GM12878 (cell line): Measurements from ENCODE around the gene CMTM4. TPM values are rescaled to one million over a fixed set of nuclear protein-coding genes. Genes with fewer than 3 reads are reported as not detected.

Source experiments
- ATAC-seq: fragments of 200-7000 bp; cut with Tn5 transposase; 3 replicates; pipeline ENCODE4 v1.9.1; 2020; ENCODE audit warnings: mild to moderate bottlenecking, moderate library complexity
- BruUV-seq: library from RNA; stranded (reverse); fragments of 400-500 nt; replicated peaks from 2 replicates; lab custom pipeline; 2021; lab: Mats Ljungman, UMichigan
- CTCF ChIA-PET: fragments of 300-600 bp; sonication (Branson Sonifier 250); formaldehyde crosslinking; extraction: SDS; loops from one replicate; lab custom pipeline; 2021; ENCODE audit warnings: inconsistent platforms; lab: Yijun Ruan, JAX
- POLR2A ChIA-PET: fragments of 350-600 bp; formaldehyde crosslinking; extraction: SDS; loops from one replicate; lab custom pipeline; 2021; ENCODE audit warnings: inconsistent platforms; lab: Charles Lee
- RAD21 ChIA-PET: fragments of 300-600 bp; sonication (Branson Sonifier 250); formaldehyde crosslinking; loops from one replicate; lab custom pipeline; 2023; ENCODE audit warnings: antibody characterized with exemption; ENCODE audit not compliant: unreplicated experiment; lab: Charles Lee
- SMC1A ChIA-PET: fragments of 300-600 bp; sonication (Branson Sonifier 250); formaldehyde crosslinking; loops from one replicate; lab custom pipeline; 2023; ENCODE audit not compliant: unreplicated experiment, uncharacterized antibody; lab: Charles Lee
- DNase-seq: peaks from one replicate; pipeline ENCODE4 v3.0.0-alpha.2; 2011; ENCODE audit warnings: low read depth, low spot score
- FAIRE-seq: peaks from 3 replicates; lab custom pipeline; 2011; peaks lifted over from hg19 to GRCh38; lab: Jason Lieb, UNC
- H2AFZ ChIP-seq: 2 replicates; pipeline ENCODE4 v1.6.0; 2011; ENCODE audit warnings: low read depth, low read length, control low read depth; ENCODE audit not compliant: control insufficient read depth
- H3K27ac ChIP-seq: 2 replicates; pipeline ENCODE4 v1.5.1; 2011; ENCODE audit warnings: control low read depth; ENCODE audit not compliant: control insufficient read depth, insufficient read depth
- H3K27me3 ChIP-seq, 2 experiments: replicated peaks in 1 of 2; 2 replicates each; pipeline versions ENCODE4 v1.6.0 to v1.6.1; 2011; ENCODE audit warnings: low read length in 1 of 2; ENCODE audit not compliant: control insufficient read depth in 2 of 2, insufficient read depth in 2 of 2
- H3K36me3 ChIP-seq, 2 experiments: 2 replicates each; pipeline ENCODE4 v1.5.1; 2011; ENCODE audit warnings: low read length in 1 of 2; ENCODE audit not compliant: control insufficient read depth in 2 of 2, insufficient read depth in 2 of 2
- H3K4me1 ChIP-seq: 2 replicates; pipeline ENCODE4 v1.6.1; 2011; ENCODE audit warnings: mild to moderate bottlenecking, low read length, moderate library complexity, mixed read lengths; ENCODE audit not compliant: control insufficient read depth, insufficient read depth
- H3K4me2 ChIP-seq: 2 replicates; pipeline ENCODE4 v1.6.0; 2011; ENCODE audit warnings: control low read depth; ENCODE audit not compliant: control insufficient read depth, insufficient read depth
- H3K4me3 ChIP-seq: fragments of 200-600 bp; sonication (generic); 2 replicates; pipeline ENCODE4 v1.5.1; 2016
- H3K79me2 ChIP-seq: 2 replicates; pipeline ENCODE4 v1.6.0; 2011; ENCODE audit warnings: low read length; ENCODE audit not compliant: control insufficient read depth, insufficient read depth
- H3K9ac ChIP-seq: 2 replicates; pipeline ENCODE4 v1.8.0; 2011; ENCODE audit warnings: low read length, control low read depth, mixed read lengths; ENCODE audit not compliant: control insufficient read depth, insufficient read depth
- H3K9me3 ChIP-seq: replicated peaks from 3 replicates; pipeline ENCODE4 v1.5.1; 2011; ENCODE audit warnings: mild to moderate bottlenecking, low read length; ENCODE audit not compliant: control insufficient read depth, insufficient read depth
- H4K20me1 ChIP-seq: 2 replicates; pipeline ENCODE4 v1.6.0; 2011; ENCODE audit not compliant: control insufficient read depth, insufficient read depth
- BCL3 ChIP-seq: IDR thresholded peaks from 2 replicates; pipeline ENCODE4 v1.6.1; 2011; ENCODE audit warnings: borderline replicate concordance, low read depth, mild to moderate bottlenecking, moderate library complexity, low read length; ENCODE audit not compliant: insufficient read depth, poor library complexity, severe bottlenecking
- CBX5 ChIP-seq: sonication (generic); IDR thresholded peaks from 2 replicates; pipeline ENCODE4 v1.6.1; 2016; ENCODE audit warnings: low read depth, moderate library complexity, mild to moderate bottlenecking, inconsistent platforms
- DPF2 ChIP-seq: fragments of 450-650 bp; IDR thresholded peaks from 2 replicates; pipeline ENCODE4 v1.6.1; 2017; ENCODE audit warnings: mild to moderate bottlenecking
- MTA3 ChIP-seq: IDR thresholded peaks from 2 replicates; pipeline ENCODE4 v1.6.1; 2012; ENCODE audit warnings: low read length, inconsistent platforms, borderline replicate concordance
- MXI1 ChIP-seq: fragments of 150-350 bp; IDR thresholded peaks from 2 replicates; pipeline ENCODE4 v1.6.1; 2011; ENCODE audit warnings: low read depth, mild to moderate bottlenecking, inconsistent platforms, low read length, improper control_type of control experiment
- MYB ChIP-seq: fragments of 150-350 bp; IDR thresholded peaks from 2 replicates; pipeline ENCODE4 v1.6.1; 2014; ENCODE audit warnings: mild to moderate bottlenecking, low read depth, low read length, borderline replicate concordance
- NR2C2 ChIP-seq: IDR thresholded peaks from 2 replicates; pipeline ENCODE4 v1.6.1; 2011; ENCODE audit warnings: borderline replicate concordance, low read depth; ENCODE audit not compliant: control insufficient read depth, insufficient read length
- PAX8 ChIP-seq: fragments of 450-650 bp; IDR thresholded peaks from 2 replicates; pipeline ENCODE4 v1.6.1; 2017; ENCODE audit warnings: mild to moderate bottlenecking, moderate library complexity
- PML ChIP-seq: IDR thresholded peaks from 2 replicates; pipeline ENCODE4 v1.6.1; 2012; ENCODE audit warnings: low read length, inconsistent platforms
- POLR2AphosphoS5 ChIP-seq: IDR thresholded peaks from 2 replicates; pipeline ENCODE4 v1.6.1; 2011; ENCODE audit warnings: mild to moderate bottlenecking, low read length, inconsistent platforms
- RB1 ChIP-seq: fragments of 450-650 bp; formaldehyde crosslinking; IDR thresholded peaks from 2 replicates; pipeline ENCODE4 v1.6.1; 2017; ENCODE audit warnings: mild to moderate bottlenecking, borderline replicate concordance
- REST ChIP-seq: IDR thresholded peaks from 2 replicates; pipeline ENCODE4 v1.6.1; 2012; ENCODE audit warnings: mild to moderate bottlenecking, low read depth, low read length
- WRNIP1 ChIP-seq: IDR thresholded peaks from 2 replicates; pipeline ENCODE4 v1.6.1; 2011; ENCODE audit warnings: low read depth, low read length, improper control_type of control experiment, borderline replicate concordance
- ZNF592 ChIP-seq: fragments of 450-650 bp; IDR thresholded peaks from 2 replicates; pipeline ENCODE4 v1.6.1; 2017; ENCODE audit warnings: mild to moderate bottlenecking, moderate library complexity
- ZNF622 ChIP-seq: fragments of 450-650 bp; IDR thresholded peaks from 2 replicates; pipeline ENCODE4 v1.6.1; 2017; ENCODE audit warnings: mild to moderate bottlenecking, inconsistent platforms
- WGBS: methylation state at CpG from one replicate; pipeline ENCODE4 v1.1.6; 2016; ENCODE audit warnings: low lambda C conversion rate; ENCODE audit not compliant: insufficient replicate concordance, insufficient coverage; ENCODE audit errors: missing lambda C conversion rate; 5-methylcytosine and 5-hydroxymethylcytosine counted together
- in situ Hi-C: fragments of 300-500 bp; cut with MboI; formaldehyde crosslinking; loops from 9 replicates; pipeline ENCODE4 v1.14.3; 2018; ENCODE audit warnings: mixed read lengths
- intact Hi-C: fragments of 100-400 bp; cut with micrococcal nuclease; formaldehyde crosslinking; loops from one replicate; pipeline ENCODE4 v1.14.2; 2022; ENCODE audit not compliant: unreplicated experiment
- polyA plus RNA-seq, 11 experiments: library from polyadenylated mRNA; depleted of rRNA in 4 of 11; unstranded in 6 of 11; stranded (reverse) in 5 of 11; fragments of >200 nt; fragmentation: Nextera tagmentation in 4 of 11; fragmentation: Illumina TruSeq in 1 of 11; extraction: Ambion mirVana in 4 of 11; extraction: Trizol in 1 of 11; gene quantifications; 1 replicate in 1 of 11; 2 replicates in 10 of 11; pipeline versions ENCODE4 v1.2.1 to v1.2.3, GENCODE V29; 2011 to 2016; ENCODE audit warnings: inconsistent platforms in 2 of 11, missing spikeins in 2 of 11, low read depth in 1 of 11
- total RNA-seq, 4 experiments: library from RNA; depleted of rRNA in 3 of 4; stranded (reverse); fragments of >200 nt in 3 of 4; fragmentation: Illumina TruSeq in 1 of 4; extraction: Trizol in 1 of 4; gene quantifications; 2 replicates each; pipeline versions ENCODE4 v1.2.1 to v1.2.3, GENCODE V29; 2013 to 2021

Gene CMTM4
- total and polyA plus RNA-seq, 10 of the 15 experiments (the other 5 are each of a cell fraction or from before 2014, with no cell fraction given) = 0.02 to 0.43 (median 0.15) TPM; not detected in 2

- no TSS peak for BruUV-seq
- SMC1A ChIA-PET = no interaction called here
- TF ChIP-seq MTA3 = no peak
- no peak for TF ChIP-seq RB1
- TF ChIP-seq PML = no peak
- no peak for TF ChIP-seq BCL3
- TF ChIP-seq DPF2 = no peak
- no peak for TF ChIP-seq REST
- TF ChIP-seq MXI1 = no peak
- no peak for TF ChIP-seq MYB
- TF ChIP-seq ZNF592 = no peak
- no peak for TF ChIP-seq POLR2AphosphoS5
- no peak for TF ChIP-seq WRNIP1
- no peak for TF ChIP-seq PAX8
- TF ChIP-seq NR2C2 = no peak
- no peak for TF ChIP-seq CBX5
- TF ChIP-seq ZNF622 = no peak
These were observed 55.7 kb downstream of the CMTM4 start for GRCh38 chr16:66640724-66641314.

More at GRCh38 chr16:66640724-66641314, 55.7 kb downstream of the CMTM4 start:
- intact Hi-C loops (no loop called here), in situ Hi-C loops (no loop called here)
- Histone ChIP-seq H3K27me3 (peaks cover 0 to 1% of the 10 kb centered on the region in 2 experiments; a peak in 2 of 4 replicates), H3K9me3 (no peaks in the 10 kb centered on the region), H3K4me3 (no peak overlapping the region), H3K79me2 (no peaks in the 10 kb centered on the region), H3K36me3 (no peaks in the 10 kb centered on the region), H2AFZ (no peak overlapping the region), H4K20me1 (no peaks in the 10 kb centered on the region; the same call in 1 of the 2 replicates), H3K4me2 (no peak overlapping the region), H3K4me1 (no peaks in the 10 kb centered on the region), H3K9ac (no peak overlapping the region), H3K27ac (no peak overlapping the region)
- ATAC-seq (no peak), DNase-seq (no peak), FAIRE-seq (no peak)
- ChIA-PET POLR2A (no interaction called here), CTCF (interaction anchor here (0.7 kb wide), 1 partner anchor 20 kb away, joined by 3 read pairs; no protein-coding TSS in a partner anchor), RAD21 (no interaction called here)
- 27% methylated on average over 3 of the region's 3 CpGs for WGBS
